Erythroblast (primary cell): ENCODE data around the gene WDR70.

ENCODE experiments used
- GATA1 ChIP-seq: IDR thresholded peaks from 2 replicates; pipeline ENCODE4 v1.6.1; 2011; ENCODE audit warnings: low read depth, mild to moderate bottlenecking, control low read depth, low read length, moderate library complexity
- POLR2A ChIP-seq: IDR thresholded peaks from 2 replicates; pipeline ENCODE4 v1.6.1; 2011; ENCODE audit warnings: mild to moderate bottlenecking, low read length

DNA sequence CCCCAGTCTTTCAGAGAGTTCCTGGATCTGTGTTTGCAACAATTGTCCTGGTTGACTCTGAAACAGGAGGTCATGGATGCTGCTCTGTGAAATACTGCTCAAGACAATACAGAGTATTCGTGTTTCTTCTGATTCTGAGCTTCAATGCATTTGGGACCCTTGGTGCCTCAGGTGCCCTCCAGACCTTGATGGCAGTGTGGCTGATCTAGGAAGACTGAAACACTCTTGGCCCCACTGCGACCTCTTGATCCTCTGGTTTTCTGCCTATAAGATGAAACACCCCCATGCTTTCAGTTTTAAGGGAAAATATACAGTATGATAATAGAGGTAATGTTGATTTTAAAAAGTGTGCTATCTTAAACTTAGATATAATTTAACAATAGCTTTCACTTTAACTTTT lies 393.1 kb downstream of the WDR70 start:
- no peak for TF ChIP-seq POLR2A
- no peak for TF ChIP-seq GATA1
